ENCODE measurements around the gene VWDE.
"Not testable (repeated sequence)": the region's sequence is repeated elsewhere in the genome, so short reads cannot be mapped to it uniquely, and the experiment has no call there.

Gene VWDE

DNA sequence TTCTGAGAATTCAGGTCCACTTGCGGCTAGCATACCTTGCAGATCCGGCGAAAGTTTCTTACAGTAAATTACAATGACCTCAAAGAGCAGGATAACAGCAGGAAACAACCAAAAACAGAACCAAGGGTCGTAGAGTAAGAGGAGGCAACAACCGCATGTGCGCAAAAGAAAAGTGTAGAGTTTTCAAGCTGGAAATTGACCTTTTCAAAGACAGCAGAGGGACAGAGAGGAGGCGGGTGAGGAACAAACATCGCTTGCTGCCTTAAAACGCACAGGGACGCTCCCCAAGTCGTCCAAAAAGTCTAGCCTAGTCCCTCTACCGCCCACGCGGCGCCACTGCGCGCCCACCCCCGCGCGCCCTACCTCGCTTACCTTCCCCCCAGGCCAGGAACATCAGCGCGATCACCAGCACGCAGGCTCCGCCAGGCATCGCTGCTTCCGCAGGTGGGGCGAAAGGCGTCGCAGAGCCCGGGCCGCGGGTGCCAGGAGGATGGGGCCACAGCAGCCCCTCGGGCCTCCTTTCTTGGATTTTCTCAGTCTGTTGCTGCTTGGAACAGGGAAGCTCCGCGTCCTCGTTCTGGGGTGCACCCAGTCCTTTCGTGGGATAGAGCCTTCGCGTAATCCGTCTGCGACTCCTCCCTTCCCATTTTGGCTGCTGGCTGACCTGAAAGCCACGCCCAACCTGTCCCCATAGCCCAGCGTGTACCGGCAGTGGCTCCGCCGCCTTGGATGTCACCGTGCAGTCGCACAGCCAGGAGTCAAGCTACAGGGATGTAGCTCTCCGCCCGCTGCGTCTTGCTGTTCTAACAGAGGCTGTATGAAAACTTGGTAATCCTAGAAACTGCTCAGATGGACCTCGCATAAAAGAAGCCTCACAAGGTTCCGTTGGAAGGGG lies at the start of gene VWDE:
Gene VWDE, minus strand, starts transcription at position 579 of the 895 bp plus-strand sequence. Its CDS starts 149 bp downstream, at position 430.
- DNase-seq (ENCODE audit: low spot score), result peak; percentile 34

DNA sequence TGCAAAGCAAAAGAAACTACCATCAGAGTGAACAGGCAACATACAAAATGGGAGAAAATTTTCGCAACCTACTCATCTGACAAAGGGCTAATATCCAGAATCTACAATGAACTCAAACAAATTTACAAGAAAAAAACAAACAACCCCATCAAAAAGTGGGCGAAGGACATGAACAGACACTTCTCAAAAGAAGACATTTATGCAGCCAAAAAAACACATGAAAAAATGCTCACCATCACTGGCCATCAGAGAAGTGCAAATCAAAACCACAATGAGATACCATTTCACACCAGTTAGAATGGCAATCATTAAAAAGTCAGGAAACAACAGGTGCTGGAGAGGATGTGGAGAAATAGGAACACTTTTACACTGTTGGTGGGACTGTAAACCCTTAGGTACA lies 49.5 kb upstream of the VWDE start:
- not testable (repeated sequence) for DNase-seq (ENCODE audit: low spot score)

DNA sequence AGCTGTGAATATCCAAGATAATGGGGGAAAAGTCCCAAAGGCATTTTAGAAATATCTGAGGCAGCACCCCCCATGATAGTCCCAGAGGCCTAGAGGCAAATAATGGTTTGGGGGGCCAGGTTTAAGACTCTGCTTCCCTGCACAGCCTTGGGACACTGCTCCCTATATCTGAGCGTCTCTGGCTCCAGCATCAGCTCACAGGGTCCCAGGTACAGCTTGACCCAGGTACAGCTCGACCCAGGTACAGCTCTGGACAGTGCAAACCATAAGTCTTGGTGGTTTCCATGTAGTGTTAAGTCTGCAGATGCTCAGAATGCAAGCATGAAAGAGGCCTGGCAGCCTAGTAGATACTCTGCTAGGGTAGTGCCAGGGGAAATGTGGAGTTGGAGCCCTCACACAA lies 47.0 kb upstream of the VWDE start:
- DNase-seq (ENCODE audit: low spot score), result no peak

DNA sequence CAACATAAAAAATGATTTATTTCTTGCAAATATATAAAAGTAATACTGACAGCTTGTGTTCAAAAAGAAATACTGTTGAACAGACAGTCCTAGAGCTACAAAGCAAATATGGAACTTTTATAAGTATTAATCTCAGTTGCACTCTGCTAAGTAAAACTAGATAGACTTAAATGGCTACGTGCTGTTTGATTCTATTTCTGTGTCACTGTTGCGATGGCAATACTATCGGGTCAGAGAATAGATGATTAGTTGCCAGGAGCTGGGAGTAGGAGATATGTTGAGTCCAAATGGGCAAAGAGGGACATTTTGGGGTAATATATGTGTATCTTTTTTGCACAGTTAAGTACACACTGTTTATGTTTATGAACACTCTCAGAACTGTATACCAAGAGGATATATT lies 41.1 kb upstream of the VWDE start:
- no peak for DNase-seq (ENCODE audit: low spot score)

DNA sequence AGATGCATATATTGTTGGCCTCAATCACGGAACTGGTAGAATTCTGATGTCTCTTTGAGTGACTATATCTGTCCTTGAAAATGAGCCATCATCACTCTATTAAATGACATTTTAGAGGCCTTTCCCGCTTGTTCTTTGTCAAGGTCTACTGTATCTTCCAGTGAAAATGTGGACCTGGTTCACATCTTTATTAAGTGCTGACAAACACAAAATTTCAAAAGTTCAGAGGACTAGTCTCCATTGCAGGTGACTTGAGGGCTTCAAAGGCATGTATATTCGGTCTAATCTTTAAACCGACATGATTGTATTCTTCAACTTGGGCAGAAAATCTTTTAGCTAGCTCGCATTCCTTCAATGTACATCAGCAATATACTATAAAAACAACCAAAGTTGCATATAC lies 36.6 kb upstream of the VWDE start:
- no peak for DNase-seq (ENCODE audit: low spot score)

DNA sequence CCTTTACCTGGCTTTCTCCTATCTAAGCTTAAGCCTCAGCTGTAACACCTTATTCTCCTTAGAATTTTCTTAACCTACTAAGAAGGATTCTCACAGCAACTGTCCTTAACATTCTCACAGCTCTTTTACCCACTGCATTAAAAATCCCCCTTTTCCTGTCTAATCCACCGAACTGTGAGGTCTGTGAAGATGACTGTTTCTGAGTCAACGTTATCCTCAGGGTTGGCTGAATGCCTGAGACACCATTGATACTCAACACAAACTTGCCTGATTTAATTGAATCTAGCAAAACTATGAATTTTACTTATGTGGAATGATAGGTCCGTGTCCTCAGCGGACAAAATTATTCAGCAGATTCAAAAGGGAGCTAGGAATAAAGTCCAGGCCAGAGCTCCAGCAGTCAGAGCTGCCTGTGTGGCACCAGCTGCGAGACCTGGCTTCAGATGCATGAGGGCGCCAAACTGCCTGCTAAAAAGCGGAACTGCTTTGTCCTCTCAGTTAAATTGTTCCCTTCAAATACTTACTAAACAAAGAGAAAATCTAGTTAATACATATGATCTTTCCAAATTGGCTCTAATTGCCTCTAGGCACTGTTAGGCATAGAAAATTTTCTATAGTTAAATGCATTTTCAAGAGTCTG lies 33.4 kb upstream of the VWDE start:
- DNase-seq (ENCODE audit: low spot score), result no peak

DNA sequence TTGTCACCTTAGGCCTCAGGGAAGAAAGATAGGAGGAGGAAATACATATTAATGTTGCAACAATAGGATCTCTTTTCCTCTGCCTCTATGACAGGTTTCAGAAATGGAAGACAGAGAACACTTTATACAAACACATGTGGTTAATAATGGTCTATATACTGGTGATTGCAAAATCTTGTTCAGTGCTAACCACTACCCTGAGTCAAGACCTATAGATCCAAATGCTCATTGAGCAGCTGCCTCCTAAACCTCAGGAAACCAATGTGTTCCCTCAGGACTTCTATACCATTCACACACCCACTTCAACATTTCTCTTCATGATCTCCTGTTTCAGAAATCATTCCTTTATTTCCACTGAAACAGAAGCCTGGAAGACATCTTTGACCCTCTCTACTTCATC lies 32.5 kb upstream of the VWDE start:
- no peak for DNase-seq (ENCODE audit: low spot score)

DNA sequence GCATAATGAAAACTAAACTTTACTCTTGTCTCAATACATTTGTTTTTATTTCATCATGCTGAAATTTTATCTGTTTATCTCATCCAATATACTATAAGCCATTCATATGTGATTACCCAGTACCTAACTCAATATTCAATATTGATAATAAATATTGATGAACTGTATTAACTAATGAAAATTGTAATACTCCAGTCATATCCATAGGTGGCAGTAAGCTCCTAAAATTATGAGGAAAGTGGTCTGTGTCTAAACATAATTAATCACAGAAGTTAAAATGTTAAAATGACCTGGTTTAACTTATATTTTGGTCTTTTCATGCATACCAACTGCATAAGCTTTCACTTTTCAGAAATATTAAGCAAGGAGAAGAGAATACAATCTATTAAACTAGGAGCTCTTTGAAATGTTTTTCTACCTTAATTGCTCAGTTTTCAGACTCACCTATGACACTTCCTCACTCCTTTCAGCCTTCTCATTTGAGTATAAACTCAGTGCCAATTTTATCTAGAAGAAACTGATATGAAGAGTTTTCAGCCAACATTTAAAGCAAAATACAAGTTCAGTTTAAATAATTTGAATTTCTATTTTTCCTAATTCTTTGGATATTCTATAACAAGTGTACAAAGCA lies 30.5 kb upstream of the VWDE start:
- DNase-seq (ENCODE audit: low spot score), result no peak

DNA sequence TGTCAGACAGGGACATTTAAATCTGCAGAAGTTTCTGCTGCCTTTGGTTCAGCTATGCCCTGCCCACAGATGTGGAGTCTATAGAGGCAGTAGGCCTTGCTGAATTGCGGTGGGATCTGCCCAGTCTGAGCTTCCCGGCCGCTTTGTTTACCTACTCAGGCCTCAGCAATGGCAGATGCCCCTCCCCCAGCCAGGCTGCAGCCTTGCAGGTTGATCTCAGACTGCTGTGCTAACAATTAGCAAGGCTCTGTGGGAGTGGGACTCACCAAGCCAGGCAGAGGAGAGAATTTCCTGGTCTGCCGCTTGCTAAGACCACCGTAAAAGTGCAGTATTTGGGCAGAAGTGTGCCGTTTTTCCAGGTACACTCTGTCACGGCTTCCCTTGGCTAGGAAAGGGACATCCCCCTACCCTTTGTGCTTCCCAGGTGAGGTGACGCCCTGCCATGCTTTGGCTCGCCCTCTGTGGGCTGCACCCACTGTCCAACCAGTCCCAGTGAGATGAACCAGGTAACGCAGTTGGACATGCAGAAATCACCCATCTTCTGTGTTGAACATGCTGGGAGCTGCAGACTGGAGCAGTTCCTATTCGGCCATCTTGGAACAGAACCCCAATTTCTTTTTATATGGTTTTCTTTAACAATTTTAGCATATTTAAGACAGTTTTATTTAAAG lies 28.4 kb upstream of the VWDE start:
- DNase-seq (ENCODE audit: low spot score), result no peak

DNA sequence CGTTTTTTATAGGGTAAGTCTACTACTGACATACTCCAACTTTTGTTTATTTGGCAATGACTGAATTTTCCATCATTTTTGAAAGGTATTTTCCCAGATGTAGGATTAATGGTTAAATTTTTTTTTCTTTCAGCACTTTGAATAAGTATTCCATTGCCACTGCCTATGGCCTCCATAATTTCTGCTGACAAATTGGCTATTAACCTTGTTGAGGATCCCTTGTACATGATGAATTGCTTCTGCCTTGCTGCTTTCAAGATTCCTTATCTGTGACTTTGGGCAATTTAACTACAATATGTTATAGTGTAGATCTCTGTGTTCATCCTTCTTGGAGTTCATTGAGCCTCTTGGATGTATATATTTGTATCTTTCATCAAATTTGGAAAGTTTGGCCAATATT lies 21.6 kb upstream of the VWDE start:
- no peak for DNase-seq (ENCODE audit: low spot score)

DNA sequence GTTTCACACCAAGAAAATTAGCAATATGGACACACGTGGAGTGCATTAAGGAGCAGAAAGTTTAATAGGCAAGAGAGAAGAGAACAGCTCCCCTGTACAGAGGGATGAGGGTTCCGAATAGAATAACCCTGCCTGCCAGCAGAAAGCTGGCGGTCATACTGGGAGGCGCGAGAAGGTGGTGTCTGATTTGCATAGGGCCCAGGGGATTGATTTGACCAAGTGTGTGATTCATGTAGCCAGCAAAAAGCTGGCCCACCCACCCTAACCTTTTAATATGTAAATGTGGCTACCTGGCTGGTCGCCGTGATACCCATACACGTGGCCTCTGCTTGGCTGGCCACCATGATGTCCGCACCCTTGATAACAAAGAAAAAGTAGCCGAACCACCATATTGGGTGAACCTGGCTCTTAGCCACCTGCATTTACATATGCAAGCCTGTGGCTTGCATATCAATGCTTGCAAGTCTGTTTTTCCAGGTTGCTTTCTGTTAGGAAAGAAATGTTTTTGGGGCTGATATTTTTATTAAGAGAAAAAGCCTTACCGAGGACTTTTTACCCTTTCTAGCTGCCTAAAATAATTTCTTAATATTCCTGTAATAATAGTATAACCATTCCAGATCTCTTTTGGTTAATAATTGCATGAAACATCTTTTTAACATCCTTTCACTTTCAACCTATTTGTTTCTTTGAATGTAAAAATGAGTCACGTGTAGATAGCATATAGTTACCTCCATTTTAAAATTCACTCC lies 20.5 kb upstream of the VWDE start:
- DNase-seq (ENCODE audit: low spot score), result no peak

DNA sequence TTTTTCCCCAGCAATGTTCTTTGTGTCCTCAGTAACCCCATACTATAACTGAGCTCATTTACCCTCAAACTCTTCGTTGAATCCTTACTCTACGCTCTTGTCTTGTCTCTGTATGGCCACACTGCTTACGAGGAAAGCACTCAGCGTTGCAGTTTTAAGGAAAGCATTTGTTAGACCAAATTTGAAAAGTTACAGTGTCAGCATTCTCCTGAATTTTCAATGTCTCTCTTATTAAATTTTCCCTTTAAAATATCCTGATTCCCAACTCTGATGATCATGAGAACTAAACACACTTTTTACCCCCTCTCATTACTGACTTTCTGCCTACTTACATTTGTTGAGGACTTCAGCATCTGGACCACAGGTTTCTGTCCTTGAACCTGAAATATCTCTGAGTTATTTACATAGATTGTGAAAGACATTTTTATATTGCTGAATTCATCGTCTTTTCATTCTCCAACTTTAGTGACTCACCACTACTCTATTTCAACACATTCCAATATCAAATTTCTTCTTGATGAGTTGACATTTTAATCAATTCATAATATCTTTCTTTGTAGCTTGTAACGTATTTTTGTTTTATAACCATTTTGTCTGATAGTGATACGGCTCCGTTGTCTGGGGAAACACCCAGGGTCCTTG lies 19.8 kb upstream of the VWDE start:
- DNase-seq (ENCODE audit: low spot score), result no peak

DNA sequence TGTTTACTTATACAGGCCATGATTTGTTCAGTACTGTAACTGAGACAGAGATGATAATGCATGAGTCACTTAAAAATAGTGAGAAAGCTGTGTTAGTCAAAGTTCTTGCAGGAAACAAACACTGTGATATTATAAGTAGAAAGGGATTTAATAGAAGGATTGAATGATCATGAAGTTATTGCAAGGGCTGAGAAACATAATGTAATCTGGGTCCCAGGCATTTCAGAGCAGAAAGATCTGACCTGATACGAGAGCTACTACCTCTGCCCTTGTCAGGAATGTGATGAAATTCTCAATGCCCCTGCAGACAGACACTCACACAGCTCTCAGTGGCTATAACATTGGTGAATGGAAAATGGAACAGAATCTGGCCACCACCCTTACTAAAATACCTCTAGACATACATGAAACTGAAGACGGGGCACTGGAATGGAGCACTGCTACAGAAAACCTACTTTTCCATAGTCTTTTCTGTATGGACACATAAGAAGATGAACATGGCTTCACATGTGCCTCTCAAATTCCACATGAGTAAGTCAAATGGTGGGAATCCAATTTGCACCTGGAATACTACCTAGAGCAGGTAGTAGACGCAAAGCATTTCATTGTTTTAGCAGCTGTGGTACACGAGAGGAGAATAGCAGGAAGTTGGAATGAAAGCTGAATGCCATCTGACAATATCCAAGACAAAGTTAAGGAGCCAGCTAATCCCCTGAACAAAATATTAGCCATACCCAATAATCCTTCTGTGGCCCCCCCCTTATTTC lies 19.1 kb upstream of the VWDE start:
- no peak for DNase-seq (ENCODE audit: low spot score)

DNA sequence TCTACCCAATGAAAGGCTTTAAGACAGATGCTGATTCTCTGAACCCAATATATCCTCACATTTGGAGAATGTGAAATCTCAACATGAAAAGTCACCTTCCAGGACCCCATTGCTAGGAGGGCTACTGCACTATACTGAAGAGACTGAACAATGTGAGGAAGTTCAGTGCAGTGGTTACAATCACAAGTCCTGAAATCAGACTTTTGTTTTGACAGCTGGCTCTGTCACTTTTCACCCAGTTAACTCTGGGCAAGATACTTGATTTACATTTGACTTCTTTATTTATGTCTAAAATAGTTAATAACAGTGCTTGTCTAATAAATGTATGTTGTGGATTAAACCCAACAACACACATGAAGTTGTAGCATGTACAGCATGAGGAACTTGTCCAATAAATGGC lies 14.8 kb upstream of the VWDE start:
- no peak for DNase-seq (ENCODE audit: low spot score)

DNA sequence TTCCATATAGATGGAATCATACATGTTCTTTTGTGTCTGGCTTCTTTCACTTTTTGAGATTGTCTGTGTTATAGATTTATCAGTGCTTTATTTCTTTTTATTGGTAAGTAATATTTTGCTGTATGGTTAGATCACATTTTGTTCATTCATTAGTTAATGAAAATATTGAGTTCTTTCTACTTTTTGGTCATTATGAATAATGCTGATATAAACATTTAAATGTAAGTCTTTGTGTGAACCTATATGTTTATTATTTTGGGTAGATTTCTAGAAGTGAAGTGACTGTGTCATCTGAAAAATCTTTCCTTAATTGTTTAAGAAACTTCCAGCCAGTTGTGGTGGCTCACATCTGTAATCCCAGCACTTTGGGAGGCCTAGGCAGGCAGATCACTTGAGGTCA lies 11.4 kb upstream of the VWDE start:
- no peak for DNase-seq (ENCODE audit: low spot score)

DNA sequence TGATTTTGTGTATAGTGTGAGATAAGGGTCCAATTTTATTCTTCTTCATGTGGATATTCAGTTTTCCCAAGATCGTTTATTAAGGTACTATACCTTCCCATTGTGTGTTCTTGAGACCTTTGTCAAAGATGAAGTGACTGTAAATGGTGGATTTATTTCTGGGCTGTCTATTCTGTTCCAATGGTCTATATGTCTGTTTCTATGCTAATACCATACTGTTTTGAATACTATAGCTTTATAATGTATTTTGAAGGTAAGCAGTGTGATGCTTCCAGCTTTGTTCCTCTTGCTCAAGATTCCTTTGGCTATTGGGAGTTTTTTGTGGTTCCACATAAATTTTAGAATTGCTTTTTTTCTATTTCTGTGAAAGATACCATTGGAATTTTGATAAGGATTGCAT lies 8.7 kb upstream of the VWDE start:
- no peak for DNase-seq (ENCODE audit: low spot score)

DNA sequence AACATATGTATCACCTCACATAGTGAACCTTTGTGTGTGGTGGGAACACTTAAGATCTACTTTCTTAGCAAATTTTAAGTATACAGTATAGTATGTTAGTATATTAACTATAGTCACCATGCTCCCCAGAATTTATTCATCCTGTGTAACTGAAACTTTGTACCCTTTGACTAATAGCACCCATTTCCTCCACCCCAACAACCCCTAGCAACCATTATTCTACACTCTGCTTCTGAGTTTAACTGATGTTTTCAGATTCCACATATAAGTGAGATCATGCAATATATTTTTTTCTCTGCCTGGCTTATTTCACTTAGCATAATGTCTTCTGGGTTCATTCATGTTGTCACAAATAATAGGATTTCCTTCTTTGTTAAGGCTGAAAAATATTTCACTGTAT lies 6.9 kb upstream of the VWDE start:
- no peak for DNase-seq (ENCODE audit: low spot score)

DNA sequence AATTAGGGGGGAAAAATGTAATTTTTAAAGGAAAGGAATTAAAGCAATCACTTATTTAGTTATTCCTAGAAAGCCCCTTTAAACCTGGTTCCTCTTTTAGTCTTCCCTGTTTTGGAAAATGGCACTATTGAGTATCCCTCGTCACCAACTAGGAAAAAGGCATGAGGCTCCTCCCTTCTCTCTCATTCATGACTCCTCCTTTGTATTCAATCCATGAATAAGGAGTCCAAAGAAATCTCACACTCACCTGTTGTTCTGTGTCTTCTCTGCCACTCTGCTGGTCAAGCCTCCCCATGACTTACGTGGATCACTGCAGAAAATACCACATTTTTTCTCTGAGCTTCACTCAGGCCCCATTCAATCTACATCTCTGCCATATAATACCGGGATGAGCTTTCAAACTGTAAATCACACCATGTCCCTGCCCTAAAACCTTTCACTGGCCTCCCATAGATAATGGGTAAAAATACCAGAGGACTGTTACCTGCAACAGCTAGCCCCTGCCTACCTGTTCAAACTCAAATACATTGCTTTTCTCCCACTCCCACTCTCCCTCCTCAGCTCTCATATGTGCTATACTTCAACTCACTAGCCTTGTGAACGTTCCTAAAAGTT lies 5.5 kb upstream of the VWDE start:
- no peak for DNase-seq (ENCODE audit: low spot score)

DNA sequence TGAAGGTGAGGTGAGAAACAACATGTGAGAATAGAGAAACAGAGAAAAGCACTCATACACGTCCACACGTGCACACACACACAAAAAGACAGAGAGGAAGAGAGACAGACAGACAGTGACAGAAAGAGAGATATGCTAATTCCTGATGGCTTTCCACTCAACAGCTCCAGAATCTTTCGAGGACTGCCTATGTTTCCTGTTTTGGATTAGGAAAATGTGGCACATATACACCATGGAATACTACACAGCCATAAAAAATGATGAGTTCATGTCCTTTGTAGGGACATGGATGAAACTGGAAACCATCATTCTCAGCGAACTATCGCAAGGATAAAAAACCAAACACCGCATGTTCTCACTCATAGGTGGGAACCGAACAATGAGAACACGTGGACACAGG lies 4.0 kb upstream of the VWDE start:
- DNase-seq (ENCODE audit: low spot score), result not testable (repeated sequence)

DNA sequence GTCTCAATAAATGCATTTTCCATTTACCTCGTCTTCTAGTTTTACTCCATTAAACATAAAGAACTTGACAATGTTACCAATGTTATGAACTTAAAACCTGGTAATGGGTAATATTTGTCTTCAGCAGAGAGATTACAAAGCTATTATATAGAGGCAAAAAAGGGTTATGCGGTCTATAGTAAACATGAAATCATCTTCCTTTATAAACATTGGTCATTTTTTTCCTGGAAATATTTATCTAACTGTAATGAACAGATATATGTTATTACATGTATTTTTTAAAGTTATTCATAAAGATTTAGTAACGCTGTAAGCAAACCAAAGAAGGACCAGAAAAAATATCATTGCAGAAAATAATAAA lies 1.3 kb downstream of the VWDE start:
- DNase-seq (ENCODE audit: low spot score), result no peak
